ENCODE measurements around the gene LIN54.
A peak's percentile ranks its signal among the peaks of the same experiment; 100 is the strongest.

The LIN54 gene

DNA sequence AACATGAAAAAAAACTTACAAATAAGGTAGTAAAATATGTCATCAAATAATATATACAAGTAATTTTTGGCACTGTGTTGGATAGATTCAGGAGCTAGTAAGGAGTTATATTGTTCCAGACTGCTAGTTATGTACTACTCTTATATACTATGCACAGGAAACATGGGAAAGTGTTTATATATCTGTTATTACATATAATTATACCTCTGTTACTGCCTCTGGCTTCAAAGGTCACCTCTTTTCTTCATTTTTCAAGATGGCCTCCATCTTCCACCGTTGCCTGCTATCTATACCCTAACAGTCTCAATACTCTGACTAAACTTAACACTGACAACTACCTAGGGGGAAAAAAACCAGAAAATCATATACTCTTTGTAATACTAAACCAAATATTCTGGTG, 29.5 kb downstream of the LIN54 start:
- Histone ChIP-seq H3K79me2 (ENCODE audit: control insufficient read depth, insufficient read depth, low read length, poor library complexity) (no peaks in the 10 kb centered on the region), H2BK120ac (ENCODE audit: insufficient read depth, low read length, poor library complexity) (no peak overlapping the region), H2AFZ (ENCODE audit: insufficient read depth, low read length, poor library complexity) (no peak overlapping the region), H3K4me1 (ENCODE audit: control insufficient read depth in 1 of 2, insufficient read depth in 2 of 2, low read length in 2 of 2) (no peaks in the 10 kb centered on the region), H3K4ac (ENCODE audit: low read depth, low read length) (no peak overlapping the region), H3K4me2 (ENCODE audit: low read length) (no peak overlapping the region), H3K18ac (ENCODE audit: low read length) (no peak overlapping the region), H2AK5ac (ENCODE audit: low read length) (no peak overlapping the region), H3K79me1 (ENCODE audit: low read length) (no peaks in the 10 kb centered on the region), H4K8ac (ENCODE audit: low read depth, low read length) (no peak overlapping the region), H4K12ac (ENCODE audit: low read depth, low read length) (no peak overlapping the region), H3K9ac (ENCODE audit: low read length) (no peak overlapping the region), H3K23ac (ENCODE audit: low read length) (no peak overlapping the region), H2BK5ac (ENCODE audit: low read depth, low read length, poor library complexity) (no peak overlapping the region), H3K9me3 (ENCODE audit: insufficient read depth, low read depth, low read length) (no peaks in the 10 kb centered on the region), H3K27me3 (ENCODE audit: insufficient read depth, low read length) (no peaks in the 10 kb centered on the region), H3K36me3 (ENCODE audit: control insufficient read depth in 1 of 2, insufficient read depth in 2 of 2, low read length in 2 of 2) (peaks cover 2 to 6% of the 10 kb centered on the region in 2 experiments), H2BK12ac (ENCODE audit: low read length) (no peak overlapping the region), H3K27ac (ENCODE audit: low read depth, low read length) (no peak overlapping the region), H4K91ac (ENCODE audit: low read depth, low read length) (no peak overlapping the region), H3K14ac (ENCODE audit: low read length) (no peak overlapping the region), H3K4me3 (ENCODE audit: low read depth, low read length) (no peak overlapping the region)
- WGBS (ENCODE audit: extremely low coverage, insufficient coverage, insufficient read length), result no CpG with 5 or more reads among the region's 1 CpG
- no peak for DNase-seq

DNA sequence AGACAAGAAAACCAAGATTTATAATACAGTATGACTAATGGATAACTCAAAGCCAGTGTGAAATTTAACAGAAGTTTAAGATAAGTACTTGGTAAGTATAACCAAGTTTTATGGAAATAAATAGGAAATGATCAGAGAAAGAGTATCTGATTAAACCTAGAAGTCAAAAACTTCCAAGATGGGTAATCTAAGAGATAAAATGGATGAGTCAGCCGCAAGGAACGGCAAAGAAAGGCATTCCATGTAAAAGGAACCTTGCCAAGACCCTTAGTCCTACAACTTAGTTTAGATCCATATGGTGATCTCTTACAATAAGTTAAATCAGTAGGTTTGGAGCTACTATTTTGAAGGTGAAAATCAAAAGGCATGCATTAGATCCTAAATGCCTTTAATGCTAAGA, 34.8 kb downstream of the LIN54 start:
- no peak overlapping the region for H3K14ac ChIP-seq (ENCODE audit: low read length)
- no peak overlapping the region for H3K4me3 ChIP-seq (ENCODE audit: low read depth, low read length)
- no peak overlapping the region for H3K4me2 ChIP-seq (ENCODE audit: low read length)
- no peaks in the 10 kb centered on the region for H3K9me3 ChIP-seq (ENCODE audit: insufficient read depth, low read depth, low read length)
- peak in 1 of 2 donors; percentile 37 for DNase-seq
- no peak overlapping the region for H2BK12ac ChIP-seq (ENCODE audit: low read length)
- H3K79me2 ChIP-seq (ENCODE audit: control insufficient read depth, insufficient read depth, low read length, poor library complexity), result no peaks in the 10 kb centered on the region
- no peak overlapping the region for H2AK5ac ChIP-seq (ENCODE audit: low read length)
- H3K36me3 ChIP-seq (ENCODE audit: control insufficient read depth in 1 of 2, insufficient read depth in 2 of 2, low read length in 2 of 2), result peaks cover 2 to 5% of the 10 kb centered on the region in 2 experiments
- H3K9ac ChIP-seq (ENCODE audit: low read length), result no peak overlapping the region
- H2AFZ ChIP-seq (ENCODE audit: insufficient read depth, low read length, poor library complexity), result no peak overlapping the region
- H3K4ac ChIP-seq (ENCODE audit: low read depth, low read length), result no peak overlapping the region
- H3K4me1 ChIP-seq (ENCODE audit: control insufficient read depth in 1 of 2, insufficient read depth in 2 of 2, low read length in 2 of 2), result no peaks in the 10 kb centered on the region
- no peaks in the 10 kb centered on the region for H3K27me3 ChIP-seq (ENCODE audit: insufficient read depth, low read length)
- no peak overlapping the region for H4K12ac ChIP-seq (ENCODE audit: low read depth, low read length)
- H3K27ac ChIP-seq (ENCODE audit: low read depth, low read length), result no peak overlapping the region
- H2BK5ac ChIP-seq (ENCODE audit: low read depth, low read length, poor library complexity), result no peak overlapping the region
- no peak overlapping the region for H4K8ac ChIP-seq (ENCODE audit: low read depth, low read length)
- no peaks in the 10 kb centered on the region for H3K79me1 ChIP-seq (ENCODE audit: low read length)
- H2BK120ac ChIP-seq (ENCODE audit: insufficient read depth, low read length, poor library complexity), result no peak overlapping the region
- H3K18ac ChIP-seq (ENCODE audit: low read length), result no peak overlapping the region
- H4K91ac ChIP-seq (ENCODE audit: low read depth, low read length), result no peak overlapping the region
- WGBS (ENCODE audit: extremely low coverage, insufficient coverage, insufficient read length), result no CpG with 5 or more reads among the region's 2 CpGs
- H3K23ac ChIP-seq (ENCODE audit: low read length), result no peak overlapping the region

GRCh38 chr4:82969414-82969813, 41.2 kb downstream of the LIN54 start:
- H3K4me1 ChIP-seq (ENCODE audit: control insufficient read depth in 1 of 2, insufficient read depth in 2 of 2, low read length in 2 of 2), result no peaks in the 10 kb centered on the region
- H2AFZ ChIP-seq (ENCODE audit: insufficient read depth, low read length, poor library complexity), result no peak overlapping the region
- no peak overlapping the region for H3K23ac ChIP-seq (ENCODE audit: low read length)
- no peaks in the 10 kb centered on the region for H3K79me1 ChIP-seq (ENCODE audit: low read length)
- DNase-seq, result no peak
- H3K18ac ChIP-seq (ENCODE audit: low read length), result no peak overlapping the region
- H4K8ac ChIP-seq (ENCODE audit: low read depth, low read length), result no peak overlapping the region
- no peak overlapping the region for H2BK120ac ChIP-seq (ENCODE audit: insufficient read depth, low read length, poor library complexity)
- H3K79me2 ChIP-seq (ENCODE audit: control insufficient read depth, insufficient read depth, low read length, poor library complexity), result no peaks in the 10 kb centered on the region
- H2BK12ac ChIP-seq (ENCODE audit: low read length), result no peak overlapping the region
- no peak overlapping the region for H3K14ac ChIP-seq (ENCODE audit: low read length)
- no peak overlapping the region for H2AK5ac ChIP-seq (ENCODE audit: low read length)
- H3K4ac ChIP-seq (ENCODE audit: low read depth, low read length), result no peak overlapping the region
- H2BK5ac ChIP-seq (ENCODE audit: low read depth, low read length, poor library complexity), result no peak overlapping the region
- no CpG with 5 or more reads among the region's 2 CpGs for WGBS (ENCODE audit: extremely low coverage, insufficient coverage, insufficient read length)
- H3K9me3 ChIP-seq (ENCODE audit: insufficient read depth, low read depth, low read length), result no peaks in the 10 kb centered on the region
- no peak overlapping the region for H4K12ac ChIP-seq (ENCODE audit: low read depth, low read length)
- H3K27me3 ChIP-seq (ENCODE audit: insufficient read depth, low read length), result no peaks in the 10 kb centered on the region
- H3K4me2 ChIP-seq (ENCODE audit: low read length), result no peak overlapping the region
- H3K9ac ChIP-seq (ENCODE audit: low read length), result no peak overlapping the region
- H4K91ac ChIP-seq (ENCODE audit: low read depth, low read length), result no peak overlapping the region
- H3K36me3 ChIP-seq (ENCODE audit: control insufficient read depth in 1 of 2, insufficient read depth in 2 of 2, low read length in 2 of 2), result peaks cover 4 to 12% of the 10 kb centered on the region in 2 experiments
- H3K4me3 ChIP-seq (ENCODE audit: low read depth, low read length), result no peak overlapping the region
- no peak overlapping the region for H3K27ac ChIP-seq (ENCODE audit: low read depth, low read length)

GRCh38 chr4:82968972-82969371, 41.7 kb downstream of the LIN54 start:
- no peak overlapping the region for H2BK12ac ChIP-seq (ENCODE audit: low read length)
- no peak overlapping the region for H3K4me3 ChIP-seq (ENCODE audit: low read depth, low read length)
- H3K79me1 ChIP-seq (ENCODE audit: low read length), result no peaks in the 10 kb centered on the region
- H2AK5ac ChIP-seq (ENCODE audit: low read length), result no peak overlapping the region
- no peak overlapping the region for H4K12ac ChIP-seq (ENCODE audit: low read depth, low read length)
- H3K9me3 ChIP-seq (ENCODE audit: insufficient read depth, low read depth, low read length), result no peaks in the 10 kb centered on the region
- H3K4me1 ChIP-seq (ENCODE audit: control insufficient read depth in 1 of 2, insufficient read depth in 2 of 2, low read length in 2 of 2), result no peaks in the 10 kb centered on the region
- no peak overlapping the region for H3K23ac ChIP-seq (ENCODE audit: low read length)
- H2AFZ ChIP-seq (ENCODE audit: insufficient read depth, low read length, poor library complexity), result no peak overlapping the region
- H3K9ac ChIP-seq (ENCODE audit: low read length), result no peak overlapping the region
- H3K14ac ChIP-seq (ENCODE audit: low read length), result no peak overlapping the region
- no peak overlapping the region for H4K91ac ChIP-seq (ENCODE audit: low read depth, low read length)
- H3K4ac ChIP-seq (ENCODE audit: low read depth, low read length), result no peak overlapping the region
- H3K79me2 ChIP-seq (ENCODE audit: control insufficient read depth, insufficient read depth, low read length, poor library complexity), result no peaks in the 10 kb centered on the region
- H2BK120ac ChIP-seq (ENCODE audit: insufficient read depth, low read length, poor library complexity), result no peak overlapping the region
- H3K36me3 ChIP-seq (ENCODE audit: control insufficient read depth in 1 of 2, insufficient read depth in 2 of 2, low read length in 2 of 2), result peaks cover 4 to 12% of the 10 kb centered on the region in 2 experiments
- WGBS (ENCODE audit: extremely low coverage, insufficient coverage, insufficient read length), result no CpG with 5 or more reads among the region's 4 CpGs
- H2BK5ac ChIP-seq (ENCODE audit: low read depth, low read length, poor library complexity), result no peak overlapping the region
- H3K4me2 ChIP-seq (ENCODE audit: low read length), result no peak overlapping the region
- no peak overlapping the region for H4K8ac ChIP-seq (ENCODE audit: low read depth, low read length)
- H3K18ac ChIP-seq (ENCODE audit: low read length), result no peak overlapping the region
- H3K27ac ChIP-seq (ENCODE audit: low read depth, low read length), result no peak overlapping the region
- no peak for DNase-seq
- H3K27me3 ChIP-seq (ENCODE audit: insufficient read depth, low read length), result no peaks in the 10 kb centered on the region

All from trophoblast cell (in vitro differentiated cells and primary cell).